Measurements from ENCODE around the gene PHF12.

- TF ChIP-seq ZFP3 (CRISPR knock-in tag; IDR thresholded peaks at IDR 0.05): no peak
- no peak for TF ChIP-seq ARNTL (CRISPR knock-in tag; IDR thresholded peaks at IDR 0.05; ENCODE audit: borderline replicate concordance, low read depth)
- no peak for TF ChIP-seq GLIS3 (CRISPR knock-in tag; IDR thresholded peaks at IDR 0.05)
- TF ChIP-seq PPARA (CRISPR knock-in tag; IDR thresholded peaks at IDR 0.05; ENCODE audit: borderline replicate concordance): no peak
- no peak for TF ChIP-seq PATZ1 (CRISPR knock-in tag; IDR thresholded peaks at IDR 0.05; ENCODE audit: borderline replicate concordance)
- no peak for TF ChIP-seq ZNF565 (CRISPR knock-in tag; conservative IDR thresholded peaks at IDR 0.05; ENCODE audit: low read depth)
- no peak for TF ChIP-seq TCF4 (CRISPR knock-in tag; IDR thresholded peaks at IDR 0.05; ENCODE audit: borderline replicate concordance)
- no peak for TF ChIP-seq BACH2 (CRISPR knock-in tag; IDR thresholded peaks at IDR 0.05; ENCODE audit: borderline replicate concordance)
- TF ChIP-seq RARB (CRISPR knock-in tag; IDR thresholded peaks at IDR 0.05): no peak
- no peak for TF ChIP-seq CSRNP3 (CRISPR knock-in tag; IDR thresholded peaks at IDR 0.05)
- TF ChIP-seq CREB5 (CRISPR knock-in tag; IDR thresholded peaks at IDR 0.05; ENCODE audit: low read depth): no peak
- TF ChIP-seq ZNF70 (CRISPR knock-in tag; IDR thresholded peaks at IDR 0.05): no peak
- no peak for TF ChIP-seq OSR1 (CRISPR knock-in tag; IDR thresholded peaks at IDR 0.05)
These were observed 9.1 kb upstream of the PHF12 start for GRCh38 chr17:28960256-28961061.
